WERI-Rb-1 (cell line): ENCODE measurements around the gene ERP27.

Source experiments
- DNase-seq: peaks from one replicate; pipeline ENCODE4 v3.0.0-alpha.2; 2020
- H3K27ac ChIP-seq: fragments of 250-450 bp; sonication (Bioruptor Pico); 2 replicates; pipeline ENCODE4 v1.5.1; 2020; ENCODE audit warnings: mild to moderate bottlenecking, moderate library complexity
- H3K27me3 ChIP-seq: fragments of 250-450 bp; sonication (Bioruptor Pico); 2 replicates; pipeline ENCODE4 v1.5.1; 2021; ENCODE audit warnings: mild to moderate bottlenecking, low read depth, moderate library complexity; ENCODE audit not compliant: insufficient read depth, severe bottlenecking
- H3K36me3 ChIP-seq: fragments of 250-450 bp; sonication (Bioruptor Pico); 2 replicates; pipeline ENCODE4 v1.5.1; 2020; ENCODE audit warnings: mild to moderate bottlenecking, moderate library complexity
- H3K4me3 ChIP-seq: 2 replicates; pipeline ENCODE4 v1.5.1; 2011; ENCODE audit warnings: low read depth, mild to moderate bottlenecking, control low read depth, low read length
- H3K9me3 ChIP-seq: fragments of 250-450 bp; sonication (Bioruptor Pico); 2 replicates; pipeline ENCODE4 v1.5.1; 2021; ENCODE audit warnings: mild to moderate bottlenecking, moderate library complexity; ENCODE audit not compliant: severe bottlenecking
- CTCF ChIP-seq: IDR thresholded peaks from 2 replicates; pipeline ENCODE4 v1.5.1; 2011; ENCODE audit warnings: low read depth, mild to moderate bottlenecking, control low read depth, inconsistent platforms, low read length

The ERP27 gene

GRCh38 chr12:14959463-14959862 lies 21.1 kb upstream of the ERP27 start:
- DNase-seq: no peak
- no peak for TF ChIP-seq CTCF
- H3K9me3 ChIP-seq: no peaks in the 10 kb centered on the region
- no peaks in the 10 kb centered on the region for H3K36me3 ChIP-seq
- no peak overlapping the region for H3K4me3 ChIP-seq
- no peaks in the 10 kb centered on the region for H3K27me3 ChIP-seq
- no peak overlapping the region for H3K27ac ChIP-seq

DNA sequence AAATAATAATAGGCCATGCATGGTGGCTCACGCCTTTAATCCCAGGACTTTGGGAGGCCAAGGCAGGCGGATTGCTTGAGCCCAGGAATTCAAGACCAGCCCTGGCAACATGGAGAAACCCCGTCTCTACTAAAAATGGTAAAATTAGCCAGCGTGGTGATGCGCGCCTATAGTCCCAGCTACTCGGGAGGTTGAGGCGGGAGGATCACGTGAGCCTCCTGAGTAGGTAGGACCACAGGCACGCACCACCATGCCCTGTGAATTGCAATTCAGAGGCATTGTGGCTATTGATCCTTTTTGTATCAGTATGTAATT lies 20.7 kb upstream of the ERP27 start:
- Histone ChIP-seq H3K4me3 (no peak overlapping the region), H3K36me3 (no peaks in the 10 kb centered on the region), H3K9me3 (no peaks in the 10 kb centered on the region), H3K27ac (no peak overlapping the region), H3K27me3 (no peaks in the 10 kb centered on the region)
- no peak for TF ChIP-seq CTCF
- DNase-seq: no peak

DNA sequence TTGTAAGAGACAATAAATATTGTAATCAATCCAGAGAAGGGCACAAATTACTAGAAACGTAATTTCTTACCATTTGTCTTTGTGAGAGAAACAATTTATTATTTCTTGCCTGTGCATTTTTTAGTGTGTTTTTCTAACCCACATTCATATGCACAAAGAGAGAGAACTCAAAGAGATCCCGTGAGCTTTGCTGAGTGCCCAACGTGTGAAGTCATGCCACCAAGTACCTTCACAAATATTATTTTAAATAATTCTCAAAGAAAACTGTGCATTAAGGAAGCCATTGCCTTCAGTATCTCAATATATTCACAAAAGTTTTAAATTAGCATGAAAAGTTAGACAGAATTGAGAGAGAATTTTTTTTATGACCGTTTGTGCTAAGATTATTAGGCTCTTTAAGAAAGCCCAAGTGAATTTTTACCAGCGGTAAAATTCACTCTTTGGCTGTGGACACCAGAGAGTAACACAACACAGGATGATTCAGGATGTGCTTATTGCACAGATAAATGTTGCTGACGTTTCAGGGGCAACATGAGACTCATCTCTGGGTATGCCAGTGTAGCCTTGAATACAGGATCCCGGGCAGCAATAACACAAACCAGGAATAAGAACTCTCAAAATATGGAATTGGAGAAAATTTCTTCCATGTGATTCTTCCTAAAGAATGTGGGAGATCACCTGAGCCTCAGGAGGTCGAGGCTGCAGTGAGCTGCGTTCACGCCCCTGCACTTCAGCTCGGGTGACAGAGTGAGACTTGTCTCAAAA lies 20.2 kb upstream of the ERP27 start:
- H3K27me3 ChIP-seq: no peaks in the 10 kb centered on the region
- TF ChIP-seq CTCF: no peak
- DNase-seq: no peak
- no peak overlapping the region for H3K27ac ChIP-seq
- H3K9me3 ChIP-seq: no peaks in the 10 kb centered on the region
- no peak overlapping the region for H3K4me3 ChIP-seq
- H3K36me3 ChIP-seq: no peaks in the 10 kb centered on the region

- Histone ChIP-seq H3K9me3 (no peaks in the 10 kb centered on the region), H3K27ac (no peak overlapping the region), H3K27me3 (no peaks in the 10 kb centered on the region), H3K36me3 (no peaks in the 10 kb centered on the region), H3K4me3 (no peak overlapping the region)
- TF ChIP-seq CTCF: no peak
- no peak for DNase-seq
Observed at GRCh38 chr12:14957551-14958168, 19.3 kb upstream of the ERP27 start.

- H3K4me3 ChIP-seq: no peak overlapping the region
- no peak overlapping the region for H3K27ac ChIP-seq
Observed at GRCh38 chr12:14956905-14957304, 18.6 kb upstream of the ERP27 start.

More at GRCh38 chr12:14956905-14957304, 18.6 kb upstream of the ERP27 start:
- no peak for DNase-seq
- no peak for TF ChIP-seq CTCF
- Histone ChIP-seq H3K27me3 (no peaks in the 10 kb centered on the region), H3K36me3 (no peaks in the 10 kb centered on the region), H3K9me3 (no peaks in the 10 kb centered on the region)
